HG03575 (cell line): Measurements from ENCODE around the gene MTUS2.

Source experiments
- ATAC-seq: cut with Tn5 transposase; IDR thresholded peaks from one replicate; pipeline ENCODE4 v1.9.1; 2021; ENCODE audit not compliant: unreplicated experiment, insufficient number of reproducible peaks, low FRiP score; ENCODE audit errors: extremely low read depth

Gene MTUS2

GRCh38 chr13:29005035-29005762 is 185.1 kb downstream of the MTUS2 start:
- no peak for ATAC-seq

- ATAC-seq: no peak
These were observed 185.6 kb downstream of the MTUS2 start for GRCh38 chr13:29005763-29006120.

- no peak for ATAC-seq
These were observed 186.3 kb downstream of the MTUS2 start for GRCh38 chr13:29006359-29006850.

GRCh38 chr13:29008296-29008695 is 188.2 kb downstream of the MTUS2 start:
- ATAC-seq: no peak

- ATAC-seq: no peak
These were observed 200.2 kb downstream of the MTUS2 start for GRCh38 chr13:29020314-29020713.

GRCh38 chr13:29021311-29021710 is 201.2 kb downstream of the MTUS2 start:
- ATAC-seq: no peak

GRCh38 chr13:29021717-29022116 is 201.6 kb downstream of the MTUS2 start:
- ATAC-seq: no peak

- ATAC-seq: no peak
These were observed 202.3 kb downstream of the MTUS2 start for GRCh38 chr13:29022410-29022809.

- no peak for ATAC-seq
These were observed 202.8 kb downstream of the MTUS2 start for GRCh38 chr13:29022968-29023367.

GRCh38 chr13:29024783-29025182 is 204.6 kb downstream of the MTUS2 start:
- ATAC-seq: no peak

- no peak for ATAC-seq
These were observed 208.7 kb downstream of the MTUS2 start for GRCh38 chr13:29028868-29029267.

- ATAC-seq: no peak
These were observed 218.6 kb downstream of the MTUS2 start for GRCh38 chr13:29038700-29039099.

GRCh38 chr13:29039212-29039611 is 219.1 kb downstream of the MTUS2 start:
- no peak for ATAC-seq

GRCh38 chr13:29046588-29046987 is 226.4 kb downstream of the MTUS2 start:
- no peak for ATAC-seq

- ATAC-seq: no peak
These were observed 229.4 kb downstream of the MTUS2 start for GRCh38 chr13:29049524-29049923.

GRCh38 chr13:29050719-29051118 is 230.6 kb downstream of the MTUS2 start:
- no peak for ATAC-seq

- no peak for ATAC-seq
These were observed 239.7 kb downstream of the MTUS2 start for GRCh38 chr13:29059800-29060199.

GRCh38 chr13:29065142-29065541 is 245.0 kb downstream of the MTUS2 start:
- no peak for ATAC-seq

- no peak for ATAC-seq
These were observed 247.3 kb downstream of the MTUS2 start for GRCh38 chr13:29067306-29067945.

GRCh38 chr13:29073755-29074154 is 253.6 kb downstream of the MTUS2 start:
- no peak for ATAC-seq
